ENCODE results near the gene PRAC2.

Gene PRAC2

DNA sequence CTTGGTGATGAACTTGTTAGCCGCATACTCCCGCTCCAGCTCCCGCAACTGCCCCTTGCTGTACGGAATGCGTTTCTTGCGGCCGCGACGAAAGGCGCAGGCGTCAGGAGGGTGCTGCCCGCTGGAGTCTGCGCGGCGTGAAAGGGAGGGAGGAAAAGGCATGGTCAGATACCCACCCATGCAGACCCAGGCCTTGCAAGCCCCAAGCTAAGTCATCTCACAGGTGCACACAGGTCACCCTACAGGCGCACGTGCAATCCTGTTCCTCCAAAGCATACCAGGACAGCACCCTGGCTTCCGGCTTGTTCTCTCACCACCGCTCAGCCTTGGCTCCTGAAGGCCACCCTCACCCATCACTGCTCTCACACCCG is 3.9 kb downstream of the PRAC2 start:
- Histone ChIP-seq H3K4me1 (ENCODE audit: control insufficient read depth in 2 of 2, insufficient read depth in 2 of 2, low read length in 2 of 2) (peaks cover 22 to 23% of the 10 kb centered on the region in 2 donors), H3K27me3 (ENCODE audit: control insufficient read depth in 2 of 2, insufficient read depth in 2 of 2, low read length in 2 of 2) (peaks cover 30 to 38% of the 10 kb centered on the region in 2 donors)

GRCh38 chr17:48727415-48728175 is 4.6 kb downstream of the PRAC2 start:
- Histone ChIP-seq H3K4me3 (ENCODE audit: low read length in 2 of 2) (peak overlapping the region; percentile 65 to 78), H3K9ac (ENCODE audit: low read depth in 1 of 2, low read length in 2 of 2) (peak overlapping the region; percentile 87 to 88), H3K4me1 (ENCODE audit: control insufficient read depth in 2 of 2, insufficient read depth in 2 of 2, low read length in 2 of 2) (peaks cover 22 to 23% of the 10 kb centered on the region in 2 donors), H3K27me3 (ENCODE audit: control insufficient read depth in 2 of 2, insufficient read depth in 2 of 2, low read length in 2 of 2) (peaks cover 23 to 35% of the 10 kb centered on the region in 2 donors), H3K9me3 (ENCODE audit: control insufficient read depth in 2 of 2, low read length in 2 of 2) (no peaks in the 10 kb centered on the region), H3K36me3 (ENCODE audit: control insufficient read depth in 2 of 2, insufficient read depth in 2 of 2, low read length in 2 of 2) (peaks cover 0 to 2% of the 10 kb centered on the region in 2 donors), H3K27ac (ENCODE audit: low read depth in 2 of 2, low read length in 2 of 2) (peak overlapping the region; percentile 91 to 97)

More for the DNA sequence above, 3.9 kb downstream of the PRAC2 start:
- peaks cover 0 to 2% of the 10 kb centered on the region in 2 donors for H3K36me3 ChIP-seq (ENCODE audit: control insufficient read depth in 2 of 2, insufficient read depth in 2 of 2, low read length in 2 of 2)
- H3K4me3 ChIP-seq (ENCODE audit: low read length in 2 of 2), result peak overlapping the region; percentile 65 to 78
- peak overlapping the region in 1 of 2 donors; percentile 97 for H3K27ac ChIP-seq (ENCODE audit: low read depth in 2 of 2, low read length in 2 of 2)
- H3K9ac ChIP-seq (ENCODE audit: low read depth in 1 of 2, low read length in 2 of 2), result peak overlapping the region in 1 of 2 donors; percentile 87
- no peaks in the 10 kb centered on the region for H3K9me3 ChIP-seq (ENCODE audit: control insufficient read depth in 2 of 2, low read length in 2 of 2)

DNA sequence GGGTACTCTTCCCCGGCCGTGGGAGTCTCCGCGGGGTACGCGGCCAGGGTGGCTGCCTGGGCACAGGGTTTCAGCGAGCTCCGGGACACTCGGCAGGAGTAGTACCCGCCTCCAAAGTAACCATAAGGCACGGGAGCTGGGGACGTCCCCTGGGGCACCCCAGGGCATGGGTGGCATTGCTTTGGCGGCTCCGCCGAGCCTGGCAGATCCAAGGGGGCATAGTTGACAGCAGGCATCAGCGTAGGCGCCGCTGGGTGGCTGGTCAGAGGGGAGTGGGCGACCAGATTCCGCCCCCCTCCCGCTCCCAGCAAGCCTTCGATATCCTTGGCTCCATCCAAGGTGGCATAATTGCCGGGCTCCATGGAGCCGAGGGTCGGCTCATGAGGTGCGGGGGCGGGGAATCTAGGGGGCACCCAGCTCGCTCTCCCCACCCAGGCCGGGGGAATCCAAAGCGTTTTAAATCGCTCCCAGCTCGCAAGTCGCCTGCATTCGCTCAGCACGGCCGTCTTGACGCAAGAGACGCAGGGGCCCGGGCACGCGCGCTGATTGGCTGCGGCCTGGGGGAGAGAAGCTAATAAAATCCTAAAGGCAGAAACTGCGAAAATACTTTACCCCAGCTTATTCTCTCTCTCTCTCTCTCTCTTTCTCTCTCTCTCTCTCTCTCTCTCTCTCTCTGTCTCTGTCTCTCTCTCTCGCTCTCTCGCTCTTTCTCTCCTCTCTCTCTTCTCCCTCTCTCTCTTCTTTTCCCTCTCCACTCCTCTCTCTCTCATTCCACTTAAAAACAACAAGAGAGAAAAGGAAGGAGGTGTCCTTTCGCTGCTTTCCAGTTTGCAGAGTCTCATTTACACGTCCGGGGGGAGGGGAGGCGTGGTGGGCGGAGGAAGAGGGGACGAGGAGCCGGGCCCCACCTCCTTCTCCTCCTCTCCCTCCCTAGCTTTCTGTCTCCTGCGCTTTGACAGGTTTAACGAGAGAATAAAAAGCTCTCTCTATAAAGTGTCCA is 5.5 kb downstream of the PRAC2 start, which contains the start of gene HOXB13:
HOXB13 (minus strand) TSS at position 519 of the 1,000 bp plus-strand sequence; CDS start at position 362, 157 bp downstream.
- peak within 1 kb of the TSS; percentile 87 to 88 for H3K9ac ChIP-seq (ENCODE audit: low read depth in 1 of 2, low read length in 2 of 2)
- H3K9me3 ChIP-seq (ENCODE audit: control insufficient read depth in 2 of 2, low read length in 2 of 2), result no peaks in the 10 kb centered on the region
- H3K27ac ChIP-seq (ENCODE audit: low read depth in 2 of 2, low read length in 2 of 2), result peak within 1 kb of the TSS; percentile 91 to 97
- peaks cover 22% of the 10 kb centered on the region in 2 donors for H3K4me1 ChIP-seq (ENCODE audit: control insufficient read depth in 2 of 2, insufficient read depth in 2 of 2, low read length in 2 of 2)
- peaks cover 22 to 40% of the 10 kb centered on the region in 2 donors for H3K27me3 ChIP-seq (ENCODE audit: control insufficient read depth in 2 of 2, insufficient read depth in 2 of 2, low read length in 2 of 2)
- H3K36me3 ChIP-seq (ENCODE audit: control insufficient read depth in 2 of 2, insufficient read depth in 2 of 2, low read length in 2 of 2), result peaks cover 0 to 2% of the 10 kb centered on the region in 2 donors
- peak within 1 kb of the TSS; percentile 65 to 78 for H3K4me3 ChIP-seq (ENCODE audit: low read length in 2 of 2)

DNA sequence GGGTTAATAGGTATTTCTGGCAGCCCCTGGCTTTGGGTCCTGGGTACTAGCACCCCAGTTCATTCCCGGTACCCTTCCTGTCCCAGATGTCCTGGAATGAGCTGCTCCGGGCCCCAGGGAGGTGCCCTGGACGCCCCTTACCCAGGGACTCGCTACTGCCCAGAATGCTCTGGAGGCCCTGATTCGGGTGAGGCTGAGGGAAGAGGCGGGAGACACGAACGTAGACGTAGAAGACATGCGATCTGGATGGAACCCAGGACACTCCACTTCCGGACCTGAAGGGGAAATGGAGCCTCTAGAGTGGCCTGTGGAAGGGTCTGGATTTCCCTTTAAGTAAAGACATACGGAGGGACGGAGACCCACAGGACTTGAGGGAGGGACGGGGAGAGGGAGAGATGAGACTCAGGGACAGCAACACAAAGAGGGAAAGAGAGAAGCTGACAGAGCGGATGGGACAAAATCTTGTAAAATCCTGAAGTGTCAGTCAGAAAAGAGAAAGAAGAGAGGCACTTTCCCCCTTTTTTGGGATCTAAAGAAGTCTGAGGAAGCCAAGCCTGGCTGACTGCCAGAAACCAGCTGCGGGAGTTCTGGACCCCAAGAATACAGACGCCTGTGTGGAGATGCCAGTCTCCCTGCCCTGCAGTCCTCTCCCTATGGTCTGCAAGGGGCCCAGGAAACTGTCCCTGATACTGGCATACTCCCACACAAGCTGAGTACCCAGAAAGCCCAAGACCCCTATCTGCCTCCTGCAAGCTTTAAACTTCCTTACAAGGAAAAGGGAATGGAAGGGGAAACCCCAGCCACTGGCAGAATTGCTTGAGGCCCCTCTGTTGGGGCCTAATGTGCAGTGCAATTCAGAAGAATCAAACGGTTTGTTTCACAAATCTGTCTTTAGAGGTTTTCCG is 6.6 kb downstream of the PRAC2 start:
- Histone ChIP-seq H3K27ac (ENCODE audit: low read depth in 2 of 2, low read length in 2 of 2) (peak overlapping the region; percentile 91 to 97), H3K9me3 (ENCODE audit: control insufficient read depth in 2 of 2, low read length in 2 of 2) (no peaks in the 10 kb centered on the region), H3K4me1 (ENCODE audit: control insufficient read depth in 2 of 2, insufficient read depth in 2 of 2, low read length in 2 of 2) (peaks cover 21 to 22% of the 10 kb centered on the region in 2 donors), H3K4me3 (ENCODE audit: low read length in 2 of 2) (peak overlapping the region; percentile 65 to 78), H3K9ac (ENCODE audit: low read depth in 1 of 2, low read length in 2 of 2) (peak overlapping the region; percentile 85 to 87), H3K27me3 (ENCODE audit: control insufficient read depth in 2 of 2, insufficient read depth in 2 of 2, low read length in 2 of 2) (peaks cover 22 to 44% of the 10 kb centered on the region in 2 donors), H3K36me3 (ENCODE audit: control insufficient read depth in 2 of 2, insufficient read depth in 2 of 2, low read length in 2 of 2) (peaks cover 0 to 2% of the 10 kb centered on the region in 2 donors)

DNA sequence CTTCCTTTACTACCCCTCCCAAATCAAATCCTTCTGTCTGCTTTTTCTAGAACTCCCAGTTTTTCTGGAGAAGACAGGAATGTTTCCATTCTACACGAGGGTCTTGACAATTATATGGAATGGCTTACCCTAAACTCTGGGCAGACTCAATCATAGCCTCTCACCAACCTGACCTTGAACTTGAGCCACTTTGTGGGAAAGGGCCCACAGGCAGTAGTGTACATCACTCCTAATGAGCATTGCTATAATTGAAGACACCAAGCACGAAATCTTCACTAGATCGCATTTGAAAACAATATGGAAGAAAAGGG is 7.2 kb downstream of the PRAC2 start:
- no peak overlapping the region for H3K4me3 ChIP-seq (ENCODE audit: low read length in 2 of 2)
- peaks cover 22 to 50% of the 10 kb centered on the region in 2 donors for H3K27me3 ChIP-seq (ENCODE audit: control insufficient read depth in 2 of 2, insufficient read depth in 2 of 2, low read length in 2 of 2)
- H3K4me1 ChIP-seq (ENCODE audit: control insufficient read depth in 2 of 2, insufficient read depth in 2 of 2, low read length in 2 of 2), result peaks cover 15 to 16% of the 10 kb centered on the region in 2 donors
- H3K36me3 ChIP-seq (ENCODE audit: control insufficient read depth in 2 of 2, insufficient read depth in 2 of 2, low read length in 2 of 2), result peaks cover 0 to 2% of the 10 kb centered on the region in 2 donors
- H3K27ac ChIP-seq (ENCODE audit: low read depth in 2 of 2, low read length in 2 of 2), result peak overlapping the region in 1 of 2 donors; percentile 97
- H3K9ac ChIP-seq (ENCODE audit: low read depth in 1 of 2, low read length in 2 of 2), result no peak overlapping the region
- H3K9me3 ChIP-seq (ENCODE audit: control insufficient read depth in 2 of 2, low read length in 2 of 2), result no peaks in the 10 kb centered on the region

- Histone ChIP-seq H3K4me3 (ENCODE audit: low read length in 2 of 2) (no peak overlapping the region), H3K27ac (ENCODE audit: low read depth in 2 of 2, low read length in 2 of 2) (no peak overlapping the region), H3K9me3 (ENCODE audit: control insufficient read depth in 2 of 2, low read length in 2 of 2) (no peaks in the 10 kb centered on the region), H3K9ac (ENCODE audit: low read depth in 1 of 2, low read length in 2 of 2) (no peak overlapping the region), H3K36me3 (ENCODE audit: control insufficient read depth in 2 of 2, insufficient read depth in 2 of 2, low read length in 2 of 2) (no peaks in the 10 kb centered on the region), H3K4me1 (ENCODE audit: control insufficient read depth in 2 of 2, insufficient read depth in 2 of 2, low read length in 2 of 2) (peaks cover 11 to 24% of the 10 kb centered on the region in 2 donors), H3K27me3 (ENCODE audit: control insufficient read depth in 2 of 2, insufficient read depth in 2 of 2, low read length in 2 of 2) (peaks cover 30 to 54% of the 10 kb centered on the region in 2 donors)
These were observed 8.4 kb downstream of the PRAC2 start for GRCh38 chr17:48731355-48731754.

GRCh38 chr17:48732688-48733629 is 10.0 kb downstream of the PRAC2 start:
- Histone ChIP-seq H3K27ac (ENCODE audit: low read depth in 2 of 2, low read length in 2 of 2) (peak overlapping the region in 1 of 2 donors; percentile 82), H3K9me3 (ENCODE audit: control insufficient read depth in 2 of 2, low read length in 2 of 2) (no peaks in the 10 kb centered on the region), H3K27me3 (ENCODE audit: control insufficient read depth in 2 of 2, insufficient read depth in 2 of 2, low read length in 2 of 2) (peaks cover 17 to 45% of the 10 kb centered on the region in 2 donors), H3K4me3 (ENCODE audit: low read length in 2 of 2) (peak overlapping the region in 1 of 2 donors; percentile 36), H3K4me1 (ENCODE audit: control insufficient read depth in 2 of 2, insufficient read depth in 2 of 2, low read length in 2 of 2) (peaks cover 4 to 21% of the 10 kb centered on the region in 2 donors), H3K36me3 (ENCODE audit: control insufficient read depth in 2 of 2, insufficient read depth in 2 of 2, low read length in 2 of 2) (no peaks in the 10 kb centered on the region), H3K9ac (ENCODE audit: low read depth in 1 of 2, low read length in 2 of 2) (peak overlapping the region in 1 of 2 donors; percentile 75)

- Histone ChIP-seq H3K9ac (ENCODE audit: low read depth in 1 of 2, low read length in 2 of 2) (peak overlapping the region in 1 of 2 donors; percentile 75), H3K4me3 (ENCODE audit: low read length in 2 of 2) (peak overlapping the region in 1 of 2 donors; percentile 58), H3K36me3 (ENCODE audit: control insufficient read depth in 2 of 2, insufficient read depth in 2 of 2, low read length in 2 of 2) (no peaks in the 10 kb centered on the region), H3K27me3 (ENCODE audit: control insufficient read depth in 2 of 2, insufficient read depth in 2 of 2, low read length in 2 of 2) (peaks cover 16 to 46% of the 10 kb centered on the region in 2 donors), H3K27ac (ENCODE audit: low read depth in 2 of 2, low read length in 2 of 2) (peak overlapping the region in 1 of 2 donors; percentile 82), H3K4me1 (ENCODE audit: control insufficient read depth in 2 of 2, insufficient read depth in 2 of 2, low read length in 2 of 2) (peaks cover 4 to 21% of the 10 kb centered on the region in 2 donors), H3K9me3 (ENCODE audit: control insufficient read depth in 2 of 2, low read length in 2 of 2) (no peaks in the 10 kb centered on the region)
These were observed 10.8 kb downstream of the PRAC2 start for GRCh38 chr17:48733632-48734328.
